IMR-90 (cell line): ENCODE results near the gene EYS. TPM values are rescaled to one million over a fixed set of nuclear protein-coding genes. Genes with fewer than 3 reads are reported as not detected.

Experiments used
- ATAC-seq: fragments of 200-7000 bp; cut with Tn5 transposase; 2 replicates; pipeline ENCODE4 v1.9.1; 2020; ENCODE audit warnings: low read depth, mild to moderate bottlenecking, moderate library complexity
- BruUV-seq: library from RNA; stranded (reverse); fragments of 400-500 nt; replicated peaks from 2 replicates; lab custom pipeline; 2021; lab: Mats Ljungman, UMichigan
- CTCF ChIA-PET: fragments of 300-600 bp; formaldehyde crosslinking; extraction: SDS; loops from one replicate; lab custom pipeline; 2021; ENCODE audit warnings: antibody characterized with exemption; lab: Yijun Ruan, JAX
- POLR2A ChIA-PET: fragments of 300-600 bp; sonication (Branson Sonifier 250); formaldehyde crosslinking; loops from one replicate; lab custom pipeline; 2022; ENCODE audit warnings: antibody characterized with exemption; ENCODE audit not compliant: unreplicated experiment; lab: Charles Lee
- DNase-seq: peaks from one replicate; pipeline ENCODE4 v3.0.0; 2013
- H2AFZ ChIP-seq: replicated peaks from 2 replicates; pipeline ENCODE3; 2013; ENCODE audit warnings: low read length, mild to moderate bottlenecking; ENCODE audit not compliant: poor library complexity
- H2AK5ac ChIP-seq: 2 replicates; pipeline ENCODE4 v1.6.1; 2013; ENCODE audit warnings: low read depth, low read length, inconsistent platforms
- H2AK9ac ChIP-seq: replicated peaks from 2 replicates; pipeline ENCODE3; 2013; ENCODE audit warnings: mild to moderate bottlenecking, low read depth, low read length, moderate library complexity; ENCODE audit not compliant: poor library complexity
- H2BK120ac ChIP-seq: 2 replicates; pipeline ENCODE4 v1.6.1; 2013; ENCODE audit warnings: low read depth, low read length, inconsistent platforms
- H2BK15ac ChIP-seq: 3 replicates; pipeline ENCODE4 v1.6.1; 2013; ENCODE audit warnings: low read depth, low read length, inconsistent platforms
- H2BK20ac ChIP-seq: 2 replicates; pipeline ENCODE4 v1.6.1; 2013; ENCODE audit warnings: low read depth, mild to moderate bottlenecking, inconsistent platforms, low read length, moderate library complexity
- H2BK5ac ChIP-seq: 2 replicates; pipeline ENCODE4 v1.6.1; 2013; ENCODE audit warnings: mild to moderate bottlenecking, low read depth, low read length, inconsistent platforms; ENCODE audit not compliant: poor library complexity, severe bottlenecking
- H3K14ac ChIP-seq: replicated peaks from 2 replicates; pipeline ENCODE4 v1.6.1; 2013; ENCODE audit warnings: low read depth, low read length, inconsistent platforms
- H3K18ac ChIP-seq: 2 replicates; pipeline ENCODE4 v1.6.1; 2013; ENCODE audit warnings: low read depth, low read length, control low read depth
- H3K23ac ChIP-seq: 2 replicates; pipeline ENCODE4 v1.6.1; 2013; ENCODE audit warnings: low read depth, low read length, inconsistent platforms
- H3K27ac ChIP-seq: 2 replicates; pipeline ENCODE4 v1.5.1; 2013; ENCODE audit warnings: mild to moderate bottlenecking, control low read depth, low read length; ENCODE audit not compliant: insufficient read depth
- H3K27me3 ChIP-seq: 2 replicates; pipeline ENCODE4 v1.6.1; 2013; ENCODE audit warnings: low read length; ENCODE audit not compliant: control insufficient read depth, insufficient read depth
- H3K36me3 ChIP-seq: 2 replicates; pipeline ENCODE4 v1.6.1; 2013; ENCODE audit warnings: low read length, mixed read lengths; ENCODE audit not compliant: control insufficient read depth, insufficient read depth
- H3K4ac ChIP-seq: 2 replicates; pipeline ENCODE4 v1.6.1; 2013; ENCODE audit warnings: low read depth, low read length, inconsistent platforms
- H3K4me1 ChIP-seq: 2 replicates; pipeline ENCODE4 v1.6.1; 2013; ENCODE audit warnings: low read length, mixed read lengths; ENCODE audit not compliant: control insufficient read depth, insufficient read depth
- H3K4me2 ChIP-seq: 2 replicates; pipeline ENCODE4 v1.6.1; 2013; ENCODE audit warnings: low read depth, mild to moderate bottlenecking, control low read depth, low read length, moderate library complexity
- H3K4me3 ChIP-seq: 2 replicates; pipeline ENCODE4 v1.5.1; 2013; ENCODE audit warnings: low read depth, mild to moderate bottlenecking, control low read depth, low read length, moderate library complexity; ENCODE audit not compliant: insufficient read depth
- H3K56ac ChIP-seq: 2 replicates; pipeline ENCODE4 v1.6.1; 2013; ENCODE audit warnings: low read length, inconsistent platforms; ENCODE audit not compliant: insufficient read depth; ENCODE audit errors: extremely low read depth
- H3K79me1 ChIP-seq, 2 experiments: 2 replicates each; pipeline ENCODE4 v1.6.1; 2013; ENCODE audit warnings: low read length in 2 of 2, inconsistent platforms in 1 of 2, low read depth in 1 of 2
- H3K9ac ChIP-seq: 2 replicates; pipeline ENCODE4 v1.6.1; 2013; ENCODE audit warnings: low read depth, low read length, control low read depth
- H3K9me1 ChIP-seq: 2 replicates; pipeline ENCODE4 v1.6.1; 2013; ENCODE audit warnings: low read length, inconsistent platforms; ENCODE audit not compliant: insufficient read depth
- H3K9me3 ChIP-seq: 2 replicates; pipeline ENCODE4 v1.6.1; 2013; ENCODE audit warnings: low read length; ENCODE audit not compliant: control insufficient read depth, insufficient read depth
- H4K20me1 ChIP-seq: 2 replicates; pipeline ENCODE4 v1.6.1; 2013; ENCODE audit warnings: low read length, inconsistent platforms; ENCODE audit not compliant: insufficient read depth
- H4K5ac ChIP-seq: 2 replicates; pipeline ENCODE4 v1.6.1; 2013; ENCODE audit warnings: mild to moderate bottlenecking, low read depth, low read length, control low read depth
- H4K8ac ChIP-seq, 2 experiments: 2 replicates each; pipeline ENCODE4 v1.6.1; 2013; ENCODE audit warnings: low read depth in 2 of 2, low read length in 2 of 2, control low read depth in 1 of 2, inconsistent platforms in 1 of 2
- H4K91ac ChIP-seq: 2 replicates; pipeline ENCODE4 v1.6.1; 2013; ENCODE audit warnings: low read depth, low read length, inconsistent platforms; ENCODE audit not compliant: insufficient read depth
- BHLHE40 ChIP-seq: fragments of 150-350 bp; IDR thresholded peaks from 2 replicates; pipeline ENCODE4 v1.6.1; 2016; ENCODE audit warnings: mild to moderate bottlenecking, low read depth, low read length
- RCOR1 ChIP-seq: IDR thresholded peaks from 2 replicates; pipeline ENCODE4 v1.6.1; 2012; ENCODE audit warnings: mild to moderate bottlenecking, low read length, improper control_type of control experiment; ENCODE audit not compliant: insufficient replicate concordance
- WGBS, 2 experiments: methylation state at CpG; one replicate each; pipeline versions ENCODE4 v1.1.5 to v1.1.7; 2013; ENCODE audit warnings: missing lambda C conversion rate in 2 of 2; ENCODE audit not compliant: insufficient read length in 1 of 2; ENCODE audit errors: extremely low coverage in 2 of 2; 5-methylcytosine and 5-hydroxymethylcytosine counted together
- dilution Hi-C: fragments of 300-500 bp; cut with HindIII; formaldehyde crosslinking; loops from one replicate; pipeline ENCODE4 v1.14.3; 2018; ENCODE audit warnings: low sequenced_read_pairs; ENCODE audit not compliant: unreplicated experiment
- in situ Hi-C: fragments of 300-500 bp; cut with MboI; formaldehyde crosslinking; loops from 3 replicates; pipeline ENCODE4 v1.14.3; 2019; ENCODE audit warnings: low sequenced_read_pairs, inconsistent platforms, mixed read lengths
- intact Hi-C: fragments of 100-400 bp; cut with micrococcal nuclease; formaldehyde crosslinking; loops from 2 replicates; pipeline ENCODE4 v1.10.0; 2022
- polyA plus RNA-seq, 3 experiments: library from polyadenylated mRNA; depleted of rRNA; stranded (reverse); fragments of >200 nt; gene quantifications; 2 replicates each; pipeline ENCODE4 v1.2.3, GENCODE V29; 2012; ENCODE audit warnings: low replicate concordance in 1 of 3
- total RNA-seq: library from RNA; depleted of rRNA; stranded (reverse); fragments of >200 nt; gene quantifications from 2 replicates; pipeline ENCODE4 v1.2.3, GENCODE V29; 2012

The EYS gene
- total and polyA plus RNA-seq, 2 of the 4 experiments (the other 2 are of a cell fraction), result under 0.01 TPM; not detected in 1

DNA sequence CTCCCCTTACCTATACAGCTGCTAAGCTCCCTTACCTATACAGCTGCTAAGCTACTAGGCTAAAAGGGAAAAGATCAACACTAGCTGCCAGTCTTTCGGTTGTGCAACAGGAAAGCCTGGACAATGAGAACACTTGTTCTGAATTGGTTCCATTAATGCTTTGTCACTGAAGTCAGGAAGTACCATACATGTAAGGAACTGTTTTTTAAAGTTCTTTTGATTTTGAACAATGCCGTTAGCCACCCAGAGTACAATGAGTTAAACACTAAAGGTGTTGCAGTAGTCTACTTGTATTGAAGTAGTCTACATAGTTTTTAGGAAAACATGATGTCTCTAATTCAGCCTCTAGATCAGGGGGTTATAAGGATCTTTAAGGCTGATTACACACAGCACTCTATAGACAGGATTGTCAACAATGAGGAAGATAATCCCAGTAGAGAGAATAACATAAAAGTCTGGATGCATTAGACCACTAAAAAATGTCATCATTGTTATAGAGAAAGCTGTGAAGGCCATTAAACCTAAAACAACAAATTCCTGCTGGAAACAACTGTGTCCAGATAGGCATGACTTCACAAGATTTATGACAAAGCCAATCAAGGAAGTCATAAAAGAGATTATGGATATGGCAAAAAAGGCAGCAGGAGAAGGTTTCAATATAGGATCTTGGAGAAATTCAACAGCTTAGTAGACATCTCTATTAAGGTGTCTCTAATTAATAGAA lies 1765.1 kb downstream of the EYS start:
- Histone ChIP-seq H3K23ac (no peak overlapping the region), H2BK5ac (no peak overlapping the region), H3K4ac (no peak overlapping the region), H4K8ac (no peak overlapping the region), H2AK9ac (no peak overlapping the region), H4K91ac (no peak overlapping the region), H4K5ac (no peak overlapping the region), H3K56ac (no peak overlapping the region), H3K36me3 (no peaks in the 10 kb centered on the region), H4K20me1 (no peaks in the 10 kb centered on the region), H3K79me1 (no peaks in the 10 kb centered on the region), H3K4me1 (no peaks in the 10 kb centered on the region), H2AFZ (no peak overlapping the region), H3K27ac (no peak overlapping the region), H3K4me2 (no peak overlapping the region), H3K9me1 (no peaks in the 10 kb centered on the region), H3K4me3 (no peak overlapping the region), H3K18ac (no peak overlapping the region), H3K14ac (no peak overlapping the region), H3K9ac (no peak overlapping the region), H2AK5ac (no peak overlapping the region), H2BK20ac (no peak overlapping the region), H2BK15ac (no peak overlapping the region), H2BK120ac (no peak overlapping the region), H3K9me3 (no peaks in the 10 kb centered on the region), H3K27me3 (no peaks in the 10 kb centered on the region; the same call in 1 of the 2 replicates)
- WGBS, 2 experiments, result 83% methylated on average over 1 of the region's 2 CpGs; no CpG with 5 or more reads in 1 of the 2 experiments
- in situ Hi-C loops (no loop called here), dilution Hi-C loops (no loop called here), intact Hi-C loops (no loop called here)
- CTCF ChIA-PET, result no interaction called here
- DNase-seq, result no peak
- no TSS peak for BruUV-seq
- POLR2A ChIA-PET, result no interaction called here
- TF ChIP-seq BHLHE40 (no peak), RCOR1 (no peak)
- no peak for ATAC-seq
